Omental fat pad (tissue), 4 donors: ENCODE measurements around the gene TANGO6. TPM values are rescaled to one million over a fixed set of nuclear protein-coding genes. Genes with fewer than 3 reads are reported as not detected.

Experiments used
- ATAC-seq: fragments of 150-250 bp; one replicate; pipeline ENCODE4 v1.9.1; 2016; ENCODE audit warnings: mild to moderate bottlenecking, moderate library complexity; ENCODE audit not compliant: low FRiP score
- DNase-seq: peaks from one replicate; pipeline ENCODE4 v3.0.0-alpha.2; 2019; ENCODE audit warnings: low spot score
- total RNA-seq, 4 donors: library from RNA; depleted of rRNA; stranded (reverse); fragments of >200 nt; gene quantifications; one replicate each; pipeline ENCODE4 v1.1.0, GENCODE V29; 2016
- TF ChIP-seq, protein P1 (sequence below), 3 donors: fragments of 450-650 bp; IDR thresholded peaks; one replicate each; pipeline ENCODE4 v1.5.1; 2016 to 2017; ENCODE audit warnings: antibody characterized with exemption in 3 of 3, mild to moderate bottlenecking in 3 of 3, moderate library complexity in 2 of 3

TANGO6 gene
- total RNA-seq, 4 donors from 2014 or later: 15.1 to 26.2 (median 19.8) TPM

- no peak for DNase-seq
- TF ChIP-seq, protein P1, sequence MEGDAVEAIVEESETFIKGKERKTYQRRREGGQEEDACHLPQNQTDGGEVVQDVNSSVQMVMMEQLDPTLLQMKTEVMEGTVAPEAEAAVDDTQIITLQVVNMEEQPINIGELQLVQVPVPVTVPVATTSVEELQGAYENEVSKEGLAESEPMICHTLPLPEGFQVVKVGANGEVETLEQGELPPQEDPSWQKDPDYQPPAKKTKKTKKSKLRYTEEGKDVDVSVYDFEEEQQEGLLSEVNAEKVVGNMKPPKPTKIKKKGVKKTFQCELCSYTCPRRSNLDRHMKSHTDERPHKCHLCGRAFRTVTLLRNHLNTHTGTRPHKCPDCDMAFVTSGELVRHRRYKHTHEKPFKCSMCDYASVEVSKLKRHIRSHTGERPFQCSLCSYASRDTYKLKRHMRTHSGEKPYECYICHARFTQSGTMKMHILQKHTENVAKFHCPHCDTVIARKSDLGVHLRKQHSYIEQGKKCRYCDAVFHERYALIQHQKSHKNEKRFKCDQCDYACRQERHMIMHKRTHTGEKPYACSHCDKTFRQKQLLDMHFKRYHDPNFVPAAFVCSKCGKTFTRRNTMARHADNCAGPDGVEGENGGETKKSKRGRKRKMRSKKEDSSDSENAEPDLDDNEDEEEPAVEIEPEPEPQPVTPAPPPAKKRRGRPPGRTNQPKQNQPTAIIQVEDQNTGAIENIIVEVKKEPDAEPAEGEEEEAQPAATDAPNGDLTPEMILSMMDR (IDR thresholded peaks at IDR 0.05): no peak
- ATAC-seq: no peak
These were observed 268.0 kb downstream of the TANGO6 start for GRCh38 chr16:69111216-69111875.

- DNase-seq: no peak
- TF ChIP-seq, protein P1 (IDR thresholded peaks at IDR 0.05): no peak
- no peak for ATAC-seq
These were observed 268.5 kb downstream of the TANGO6 start for GRCh38 chr16:69111876-69112230.

- TF ChIP-seq, protein P1 (IDR thresholded peaks at IDR 0.05): no peak
- ATAC-seq: peak; percentile 46
- peak; percentile 31 for DNase-seq
These were observed 269.2 kb downstream of the TANGO6 start for GRCh38 chr16:69112285-69113129.

GRCh38 chr16:69113216-69113615, 269.9 kb downstream of the TANGO6 start:
- ATAC-seq (no peak), DNase-seq (no peak)
- TF ChIP-seq, protein P1 (IDR thresholded peaks at IDR 0.05): no peak

GRCh38 chr16:69114346-69114975, 271.1 kb downstream of the TANGO6 start:
- DNase-seq (no peak), ATAC-seq (no peak)
- TF ChIP-seq, protein P1 (IDR thresholded peaks at IDR 0.05): no peak

- DNase-seq: no peak
- no peak for ATAC-seq
These were observed 271.6 kb downstream of the TANGO6 start for GRCh38 chr16:69114976-69115355.

More at GRCh38 chr16:69114976-69115355, 271.6 kb downstream of the TANGO6 start:
- TF ChIP-seq, protein P1 (IDR thresholded peaks at IDR 0.05): no peak
